Cortex of kidney (tissue), 1 donor: ENCODE results near the gene OR51G1.
"Not testable (repeated sequence)": the region's sequence is repeated elsewhere in the genome, so short reads cannot be mapped to it uniquely, and the experiment has no call there.

Source experiments
- DNase-seq: peaks from one replicate; lab custom pipeline; 2025; lab: John Stamatoyannopoulos, UW

Gene OR51G1, protein sequence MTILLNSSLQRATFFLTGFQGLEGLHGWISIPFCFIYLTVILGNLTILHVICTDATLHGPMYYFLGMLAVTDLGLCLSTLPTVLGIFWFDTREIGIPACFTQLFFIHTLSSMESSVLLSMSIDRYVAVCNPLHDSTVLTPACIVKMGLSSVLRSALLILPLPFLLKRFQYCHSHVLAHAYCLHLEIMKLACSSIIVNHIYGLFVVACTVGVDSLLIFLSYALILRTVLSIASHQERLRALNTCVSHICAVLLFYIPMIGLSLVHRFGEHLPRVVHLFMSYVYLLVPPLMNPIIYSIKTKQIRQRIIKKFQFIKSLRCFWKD

DNA sequence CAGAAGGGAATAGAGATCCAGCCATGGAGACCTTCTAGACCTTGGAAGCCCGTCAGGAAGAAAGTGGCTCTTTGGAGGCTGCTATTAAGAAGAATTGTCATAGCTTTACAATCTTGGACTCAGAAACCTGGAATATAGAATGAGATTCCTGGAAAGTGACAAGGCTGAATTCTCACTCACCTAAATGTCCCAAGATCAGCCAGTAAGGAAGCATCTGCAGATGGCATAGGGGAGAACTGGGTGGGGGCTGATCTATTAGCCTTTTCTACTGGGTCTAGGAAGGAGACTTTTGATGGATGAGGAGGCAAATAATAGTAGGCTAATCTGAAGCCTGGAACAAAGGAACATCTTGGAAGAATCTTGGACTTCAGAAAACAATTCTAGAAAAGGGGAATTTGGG is at the start of gene OR51G1:
TSS of gene OR51G1 (minus strand) at position 101 of the 400 bp plus-strand sequence. CDS start at position 101, 0 bp downstream.
- DNase-seq, result no peak

DNA sequence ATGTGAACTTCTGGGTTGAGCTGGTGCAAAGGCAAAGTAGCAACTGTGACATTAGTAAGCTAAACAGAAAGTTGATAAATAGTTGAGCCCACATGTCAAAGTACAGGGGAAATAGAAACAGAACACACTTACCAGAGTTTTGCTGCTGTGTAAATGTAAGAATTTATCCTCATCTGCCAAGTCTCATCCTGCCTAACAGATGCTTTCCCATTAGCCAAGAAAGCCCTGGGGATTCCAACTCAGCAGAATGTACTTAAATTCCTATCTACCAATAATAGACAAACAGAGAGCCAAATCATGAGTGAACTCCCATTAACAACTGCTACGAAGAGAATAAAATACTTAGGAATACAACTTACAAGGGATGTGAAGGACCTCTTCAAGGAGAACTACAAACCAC is 38.7 kb upstream of the OR51G1 start:
- DNase-seq, result no peak

DNA sequence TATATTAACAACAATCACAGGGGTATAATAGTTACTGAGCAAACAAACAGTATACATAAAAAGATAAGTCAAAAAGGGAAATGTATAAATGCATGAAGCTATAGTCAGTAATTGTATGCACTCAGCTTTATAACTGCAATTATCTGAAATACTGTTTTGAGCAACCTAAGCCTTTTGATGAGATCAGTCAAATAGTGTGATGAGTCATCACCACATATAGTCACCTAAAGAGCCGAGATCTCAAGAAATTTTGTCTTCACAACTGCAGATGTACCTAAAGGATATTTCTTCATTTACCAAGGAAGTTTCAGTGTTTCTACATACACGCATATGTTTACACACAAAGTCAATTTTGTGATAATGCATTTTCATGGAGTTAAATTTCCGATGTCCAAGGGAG is 36.7 kb upstream of the OR51G1 start:
- no peak for DNase-seq

DNA sequence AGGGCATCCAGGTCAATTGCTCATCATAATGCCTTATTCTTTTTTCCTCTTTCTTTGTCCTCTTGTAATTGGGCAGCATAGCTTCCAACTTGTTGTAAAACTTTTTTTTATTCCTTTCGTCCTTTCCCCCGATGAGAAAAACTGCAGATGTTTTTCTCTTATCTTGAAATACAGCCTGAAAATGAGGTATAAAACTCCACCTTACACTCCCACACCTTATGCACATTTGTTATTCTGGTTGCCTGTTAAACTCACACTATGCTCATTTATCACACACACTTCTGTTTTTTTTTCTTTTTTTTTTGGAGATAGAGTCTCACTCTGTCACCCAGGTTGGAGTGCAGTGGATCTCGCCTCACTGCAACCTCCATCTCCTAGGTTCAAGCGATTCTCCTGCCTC is 33.3 kb upstream of the OR51G1 start:
- DNase-seq, result no peak

DNA sequence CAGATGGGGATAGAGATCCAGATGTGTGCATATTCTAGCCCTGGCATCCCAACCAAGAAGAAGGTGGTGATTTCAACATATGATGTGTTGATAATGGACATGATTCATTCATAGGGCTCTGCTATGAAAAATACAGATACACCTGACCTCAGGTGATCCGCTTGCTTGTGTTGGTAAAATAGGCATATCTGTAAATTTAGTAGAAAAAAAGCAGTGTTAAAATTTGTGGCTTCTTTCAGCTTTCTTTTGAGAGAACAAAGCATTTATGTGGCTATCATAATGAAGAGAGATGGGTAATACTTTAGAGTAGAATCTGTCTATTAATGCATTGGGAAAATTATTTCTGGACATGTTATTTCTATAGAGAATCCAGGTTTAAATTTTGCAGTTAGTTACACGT is 31.5 kb upstream of the OR51G1 start, which contains the start of gene OR51A2:
TSS of gene OR51A2 (minus strand) at position 101 of the 400 bp plus-strand sequence. CDS start at position 101, 0 bp downstream.
- not testable (repeated sequence) for DNase-seq

DNA sequence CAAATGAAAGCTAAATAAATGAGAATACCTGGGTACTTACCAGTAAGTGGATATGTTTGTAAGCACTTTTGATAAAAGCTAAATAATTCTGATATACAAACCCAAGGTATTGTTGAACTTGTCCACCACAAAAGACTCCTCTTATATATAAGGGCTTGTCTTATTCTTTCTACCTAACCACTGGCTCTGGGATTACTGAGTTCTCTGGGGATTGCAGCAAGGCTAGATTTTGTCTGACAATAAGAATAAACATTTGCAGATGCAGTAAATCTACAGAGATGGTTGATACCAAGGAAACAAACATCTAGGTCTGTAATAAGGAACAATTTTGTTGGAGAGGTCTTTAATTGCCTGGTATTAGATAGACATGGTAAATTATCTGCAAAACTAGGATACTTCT is 23.4 kb upstream of the OR51G1 start, which contains the start of gene OR51A4:
TSS of gene OR51A4 (minus strand) at position 101 of the 400 bp plus-strand sequence. CDS start 505 bp downstream, outside the sequence.
- DNase-seq, result no peak

DNA sequence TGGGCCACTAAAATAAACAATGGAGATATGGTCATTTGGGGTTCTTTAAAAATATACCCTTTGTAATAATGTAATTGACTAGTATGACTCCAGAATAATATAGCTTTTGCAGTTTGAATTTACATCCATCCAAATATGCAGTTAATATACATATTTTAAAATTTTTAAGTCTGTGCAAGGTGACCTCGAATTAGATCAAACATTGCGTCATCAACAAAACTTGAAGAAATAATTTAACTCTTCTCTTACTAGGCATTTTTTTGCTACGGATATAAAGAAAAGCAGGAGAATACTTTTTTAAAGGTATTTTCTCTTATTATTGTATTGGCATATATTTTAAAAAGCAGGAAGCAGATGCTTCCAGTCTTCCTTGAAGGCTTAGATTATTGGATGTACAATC is 12.6 kb upstream of the OR51G1 start:
- no peak for DNase-seq

DNA sequence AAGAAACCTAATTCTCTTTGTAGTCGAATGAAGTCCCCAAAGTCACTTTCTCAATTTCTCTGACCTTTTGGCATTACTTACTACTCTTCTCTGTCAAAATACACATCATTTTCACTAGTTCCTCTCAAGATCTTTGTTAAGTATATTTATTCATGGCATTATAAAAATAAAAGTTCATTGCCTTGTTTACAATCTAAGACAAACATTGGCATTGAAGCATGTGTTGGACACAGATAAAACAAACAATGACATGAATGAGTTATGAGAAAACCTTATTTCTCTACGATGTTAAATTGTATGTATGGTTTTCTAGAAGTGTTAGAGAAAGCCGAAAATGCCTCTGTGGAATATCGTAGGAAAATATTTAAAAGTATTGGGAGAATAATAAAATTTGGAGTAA is 8.6 kb upstream of the OR51G1 start:
- DNase-seq, result no peak

DNA sequence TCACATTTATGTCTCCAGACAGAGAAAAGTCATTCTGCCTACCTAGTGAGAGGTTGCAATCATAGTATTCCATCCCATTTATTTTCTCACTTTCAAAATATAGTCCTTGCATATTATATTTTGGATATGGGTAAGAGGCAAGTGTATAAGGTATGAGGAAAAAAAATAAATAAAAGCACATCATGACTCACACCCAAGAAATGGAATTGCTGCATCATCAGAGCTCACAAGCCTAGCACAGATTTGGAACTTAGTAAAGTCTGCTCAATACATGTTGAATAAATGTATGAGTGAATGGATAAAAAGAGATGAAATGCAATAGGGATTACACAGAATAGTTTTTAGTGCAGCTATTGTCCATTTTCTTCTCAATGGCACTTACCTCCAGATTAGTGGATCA is 2.5 kb upstream of the OR51G1 start:
- no peak for DNase-seq

DNA sequence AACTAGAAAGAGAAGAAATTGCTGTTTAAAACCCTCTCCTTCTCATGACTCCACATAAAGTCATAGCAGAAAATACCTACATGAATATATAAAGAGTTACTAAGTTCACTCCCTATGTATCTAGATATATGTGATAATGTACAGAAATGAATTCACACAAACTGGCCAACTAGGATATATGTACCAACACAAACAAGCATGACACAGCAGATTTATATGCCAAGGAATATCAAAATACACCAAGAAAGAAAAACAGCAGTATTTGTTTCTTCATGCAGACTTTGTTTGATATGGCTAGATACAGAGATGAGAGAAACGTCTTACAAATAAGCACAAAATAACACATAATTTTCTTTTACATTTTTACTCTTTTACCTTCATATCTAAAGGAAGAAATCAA is 1.8 kb downstream of the OR51G1 start:
- DNase-seq, result no peak

DNA sequence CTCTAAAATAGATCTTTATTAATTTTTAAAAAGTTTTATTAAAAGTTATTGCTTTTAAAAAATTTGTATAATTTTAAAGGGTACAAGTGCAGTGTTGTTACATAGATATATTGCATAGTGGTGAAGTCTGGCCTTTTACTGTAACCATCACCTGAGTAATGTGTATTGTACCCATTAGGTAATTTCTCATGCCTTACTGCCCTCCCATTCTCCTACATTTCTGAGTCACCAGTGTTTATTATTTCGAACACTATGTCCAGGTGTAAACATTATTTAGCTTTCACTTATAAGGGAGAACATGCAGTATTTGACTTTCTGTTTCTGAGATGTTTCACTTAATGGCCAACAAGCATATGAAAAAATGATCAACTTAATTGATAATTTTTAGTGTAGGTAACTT is 2.3 kb downstream of the OR51G1 start:
- DNase-seq, result no peak

DNA sequence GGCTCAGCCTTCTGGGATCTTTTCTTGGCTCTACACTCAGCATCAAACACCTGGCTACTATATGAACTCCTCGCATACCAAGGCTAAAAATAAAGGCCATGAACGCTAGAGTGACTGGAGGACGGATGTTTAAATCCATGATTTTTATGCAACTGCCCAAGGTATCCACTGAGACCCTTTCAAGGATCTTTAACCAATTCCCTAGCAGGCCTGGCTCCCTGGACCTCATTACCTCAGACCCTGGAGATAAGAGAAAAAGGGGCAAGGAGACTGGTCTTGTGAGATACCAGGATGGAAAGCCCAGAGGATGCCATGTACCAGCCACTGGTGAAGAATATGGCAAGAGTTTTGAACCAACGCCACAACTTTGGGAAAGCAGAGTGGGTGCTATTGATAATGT is 4.9 kb downstream of the OR51G1 start, which contains the start of gene OR51G2:
TSS of gene OR51G2 (minus strand) at position 101 of the 400 bp plus-strand sequence. CDS start 3,687 bp downstream, outside the sequence.
- no peak for DNase-seq

DNA sequence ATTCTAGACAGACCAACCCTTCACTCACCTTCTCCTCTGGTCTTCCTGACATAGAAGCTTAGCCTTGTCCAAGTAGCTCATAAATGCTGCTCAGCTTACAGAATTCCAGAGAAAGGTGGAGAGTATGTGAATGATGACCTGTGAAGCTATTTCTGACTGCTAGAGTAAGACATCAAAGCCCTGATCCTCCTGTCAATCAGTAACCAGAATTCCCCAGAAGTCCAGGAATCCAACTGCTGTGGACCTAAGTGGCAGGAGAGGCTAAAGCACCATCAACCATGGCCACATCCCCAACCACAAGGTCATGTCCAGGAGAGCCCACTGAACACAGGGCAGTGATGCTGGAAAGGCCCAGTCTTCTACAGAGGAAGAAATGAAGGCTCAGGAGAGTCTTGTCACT is 7.6 kb downstream of the OR51G1 start:
- no peak for DNase-seq

DNA sequence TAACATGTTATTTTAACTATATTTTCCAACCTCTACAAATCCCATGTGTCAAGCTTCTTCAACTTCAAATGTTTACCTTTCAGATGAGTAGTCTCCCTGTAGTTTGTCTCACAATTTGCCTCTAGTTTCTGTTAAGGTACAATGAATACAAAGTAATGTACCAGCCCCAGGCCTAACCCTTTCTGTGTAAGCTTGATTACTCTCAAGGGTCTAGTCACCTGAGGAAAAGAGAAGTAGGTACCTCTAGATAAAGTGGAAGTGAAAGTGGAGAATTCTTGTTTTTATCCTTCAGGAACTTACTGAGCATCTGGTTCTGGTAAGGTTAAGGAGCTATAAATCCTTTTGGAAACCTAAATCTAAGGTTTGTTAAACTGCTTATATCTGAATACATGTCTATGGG is 20.7 kb downstream of the OR51G1 start, which contains the start of gene OR51A7:
TSS of gene OR51A7 (plus strand) at position 300 of the 400 bp plus-strand sequence. CDS start 3,587 bp downstream, outside the sequence.
- no peak for DNase-seq

DNA sequence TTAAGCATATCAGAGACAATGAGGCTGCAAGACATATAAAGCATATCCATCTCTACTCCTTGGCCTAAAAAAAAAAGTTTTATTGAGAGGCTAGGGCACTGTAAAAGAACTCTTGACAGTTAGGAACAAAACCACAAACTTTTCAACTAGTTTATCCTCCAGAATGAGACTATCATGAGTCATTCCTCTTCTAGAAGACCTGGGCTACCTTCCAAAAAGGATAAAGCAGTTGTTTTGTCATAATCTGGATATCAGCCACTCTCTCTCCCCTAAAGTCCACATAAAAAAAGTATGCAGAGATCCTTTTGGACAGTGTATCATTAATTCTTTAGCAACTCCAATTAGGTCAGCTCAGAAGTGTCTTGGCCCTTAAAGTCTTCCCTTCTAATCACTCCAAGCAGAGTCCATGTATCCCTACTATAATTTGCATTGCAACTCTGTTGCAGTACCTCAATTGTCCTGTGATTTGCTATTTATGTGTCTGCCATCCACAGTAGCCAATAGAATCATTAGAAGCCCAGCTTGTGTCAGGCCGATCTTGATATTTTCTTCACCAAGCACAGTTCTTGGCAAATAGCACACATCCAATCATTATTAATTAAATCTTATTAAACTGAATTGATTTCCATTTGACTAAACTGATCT is 32.0 kb downstream of the OR51G1 start:
- DNase-seq, result no peak

DNA sequence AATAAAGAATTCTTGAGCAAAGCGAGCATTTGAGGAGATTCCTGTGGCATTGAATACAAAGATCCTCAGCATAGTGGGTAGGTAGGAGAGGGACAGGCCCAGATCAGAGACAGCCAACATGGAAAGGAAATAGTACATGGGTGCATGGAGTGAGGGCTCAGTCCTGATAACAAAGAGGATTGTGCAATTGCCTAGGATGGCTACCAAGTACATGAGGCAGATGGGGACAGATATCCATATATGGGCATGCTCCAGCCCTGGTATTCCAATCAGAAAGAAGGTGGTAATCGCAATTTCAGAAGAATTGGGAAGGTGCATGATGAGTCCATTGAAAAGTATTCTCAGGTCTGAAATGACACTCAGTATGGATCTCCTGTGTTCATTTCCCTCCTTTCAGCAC is 33.9 kb downstream of the OR51G1 start:
- no peak for DNase-seq

DNA sequence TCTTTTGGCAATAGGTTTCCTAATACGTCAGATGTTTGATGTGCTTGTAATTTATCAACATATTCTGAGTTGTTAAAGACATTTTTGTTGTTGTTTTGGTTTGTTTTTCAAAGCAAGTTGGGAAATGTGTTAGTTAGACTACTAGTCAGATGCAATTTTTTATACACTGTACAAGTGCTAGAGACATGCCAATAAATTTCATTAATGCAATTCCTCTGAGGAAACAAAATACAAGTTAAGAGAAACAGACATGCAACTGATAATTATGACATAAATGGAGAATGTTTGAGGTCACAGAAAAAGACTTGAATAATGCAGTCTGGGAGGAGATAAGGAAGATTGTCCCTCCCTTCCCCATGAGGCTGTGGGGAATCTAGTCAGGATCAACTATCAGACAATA is 36.5 kb downstream of the OR51G1 start:
- DNase-seq, result no peak

DNA sequence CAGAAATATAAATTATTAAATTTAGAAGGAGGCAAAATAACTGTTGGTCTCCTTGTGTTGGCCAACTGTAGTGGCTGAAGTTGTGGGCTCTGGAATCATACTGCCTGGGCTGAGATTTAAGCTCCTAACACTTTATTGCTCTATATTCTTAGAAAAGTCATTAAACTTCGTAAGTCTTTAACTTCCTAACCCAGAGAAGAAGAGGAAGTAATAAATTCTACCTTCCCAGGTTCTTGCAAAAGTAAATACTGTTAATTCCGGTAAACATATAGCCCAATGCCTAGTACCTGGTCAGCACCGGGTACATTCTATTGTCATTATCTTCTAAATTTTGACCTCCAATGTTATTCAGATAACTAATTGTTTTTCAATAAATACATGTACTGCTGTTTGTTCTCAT is 38.0 kb downstream of the OR51G1 start:
- no peak for DNase-seq

DNA sequence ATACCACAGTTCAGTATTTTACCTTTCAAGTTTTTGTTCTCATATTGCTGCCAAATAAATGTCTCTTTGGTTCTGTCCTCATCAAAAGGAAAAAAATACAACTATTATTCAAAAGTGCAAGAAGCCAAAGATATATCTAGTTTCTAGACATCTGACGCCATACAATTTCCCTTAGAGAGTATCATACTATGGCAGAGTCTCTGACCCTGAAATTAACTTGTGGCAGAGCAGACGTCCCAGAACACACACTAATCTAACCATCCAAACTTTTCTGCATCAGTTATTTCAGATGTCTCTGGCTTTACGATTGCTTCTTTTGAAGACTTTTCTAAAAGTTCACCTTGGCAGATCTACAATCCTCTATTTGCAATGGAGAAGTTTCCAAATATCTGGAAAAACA is 39.8 kb downstream of the OR51G1 start:
- DNase-seq, result no peak

DNA sequence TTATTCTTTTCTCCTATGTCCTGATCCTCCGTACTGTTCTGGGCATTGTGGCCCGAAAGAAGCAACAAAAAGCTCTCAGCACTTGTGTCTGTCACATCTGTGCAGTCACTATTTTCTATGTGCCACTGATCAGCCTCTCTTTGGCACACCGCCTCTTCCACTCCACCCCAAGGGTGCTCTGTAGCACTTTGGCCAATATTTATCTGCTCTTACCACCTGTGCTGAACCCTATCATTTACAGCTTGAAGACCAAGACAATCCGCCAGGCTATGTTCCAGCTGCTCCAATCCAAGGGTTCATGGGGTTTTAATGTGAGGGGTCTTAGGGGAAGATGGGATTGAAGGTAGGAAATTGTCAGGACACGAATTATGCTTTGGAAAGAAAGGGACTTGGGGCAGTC is 41.6 kb downstream of the OR51G1 start:
- no peak for DNase-seq

DNA sequence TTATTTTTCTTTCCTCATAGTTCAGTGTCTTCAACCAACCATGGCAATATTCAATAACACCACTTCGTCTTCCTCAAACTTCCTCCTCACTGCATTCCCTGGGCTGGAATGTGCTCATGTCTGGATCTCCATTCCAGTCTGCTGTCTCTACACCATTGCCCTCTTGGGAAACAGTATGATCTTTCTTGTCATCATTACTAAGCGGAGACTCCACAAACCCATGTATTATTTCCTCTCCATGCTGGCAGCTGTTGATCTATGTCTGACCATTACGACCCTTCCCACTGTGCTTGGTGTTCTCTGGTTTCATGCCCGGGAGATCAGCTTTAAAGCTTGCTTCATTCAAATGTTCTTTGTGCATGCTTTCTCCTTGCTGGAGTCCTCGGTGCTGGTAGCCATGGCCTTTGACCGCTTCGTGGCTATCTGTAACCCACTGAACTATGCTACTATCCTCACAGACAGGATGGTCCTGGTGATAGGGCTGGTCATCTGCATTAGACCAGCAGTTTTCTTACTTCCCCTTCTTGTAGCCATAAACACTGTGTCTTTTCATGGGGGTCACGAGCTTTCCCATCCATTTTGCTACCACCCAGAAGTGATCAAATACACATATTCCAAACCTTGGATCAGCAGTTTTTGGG is 42.2 kb downstream of the OR51G1 start, which contains the start of gene OR51T1:
TSS of gene OR51T1 (plus strand) at position 41 of the 641 bp plus-strand sequence. CDS start at position 41, 0 bp downstream.
- DNase-seq, result no peak

DNA sequence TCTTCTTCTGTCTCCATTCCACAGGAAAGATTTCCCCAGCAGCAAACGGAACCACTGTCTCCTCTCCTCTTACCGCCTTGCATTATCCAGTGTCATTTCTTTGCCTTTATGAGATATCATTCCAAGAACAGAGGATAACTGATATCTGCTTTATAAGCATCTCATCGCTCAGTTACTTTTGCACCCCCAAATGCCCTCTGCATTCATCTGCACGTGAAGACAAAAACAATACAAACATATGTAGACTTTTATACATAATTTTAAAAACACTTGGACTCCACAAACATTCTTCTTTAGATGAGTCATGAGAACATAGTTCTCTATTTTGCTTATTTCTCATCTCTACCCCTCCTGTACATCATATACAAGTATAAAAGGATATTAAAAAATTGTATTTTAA is 43.0 kb downstream of the OR51G1 start:
- DNase-seq, result no peak
